ENCODE data around the gene NR0B1.

NR0B1 gene

DNA sequence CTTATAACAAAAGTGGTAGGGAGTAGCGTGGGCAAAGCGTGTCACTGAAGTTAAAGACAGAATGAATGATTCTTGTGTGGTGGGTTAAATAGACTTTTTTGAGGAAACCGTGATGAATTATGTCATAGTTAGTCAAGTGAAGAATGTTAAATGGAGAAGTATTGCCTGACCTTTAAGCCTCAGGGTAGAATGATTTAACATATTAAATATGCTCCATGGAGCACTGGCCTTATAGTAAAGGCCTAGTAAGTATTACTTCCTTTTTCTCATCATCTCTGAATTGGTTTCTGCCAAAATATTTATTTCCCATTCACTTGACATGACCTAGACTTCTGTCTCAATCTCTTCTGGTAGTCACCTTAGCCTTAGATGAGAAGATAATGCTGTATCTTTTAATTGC is 38.6 kb downstream of the NR0B1 start:
- Histone ChIP-seq H3K27me3 (ENCODE audit: control insufficient read depth, insufficient read depth, low read length) (no peaks in the 10 kb centered on the region), H3K9ac (ENCODE audit: low read depth, low read length) (no peak overlapping the region), H3K9me3 (ENCODE audit: control insufficient read depth, insufficient read depth, low read length) (no peaks in the 10 kb centered on the region), H3K27ac (ENCODE audit: low read depth, low read length) (no peak overlapping the region), H3K4me3 (ENCODE audit: low read depth, low read length) (no peak overlapping the region), H3K36me3 (ENCODE audit: control insufficient read depth, insufficient read depth, low read length) (no peaks in the 10 kb centered on the region), H3K4me1 (ENCODE audit: control insufficient read depth, insufficient read depth, low read length) (0 out of 2 replicates have a peak, but pooled peaks cover 4% of the 10 kb centered on the region)

DNA sequence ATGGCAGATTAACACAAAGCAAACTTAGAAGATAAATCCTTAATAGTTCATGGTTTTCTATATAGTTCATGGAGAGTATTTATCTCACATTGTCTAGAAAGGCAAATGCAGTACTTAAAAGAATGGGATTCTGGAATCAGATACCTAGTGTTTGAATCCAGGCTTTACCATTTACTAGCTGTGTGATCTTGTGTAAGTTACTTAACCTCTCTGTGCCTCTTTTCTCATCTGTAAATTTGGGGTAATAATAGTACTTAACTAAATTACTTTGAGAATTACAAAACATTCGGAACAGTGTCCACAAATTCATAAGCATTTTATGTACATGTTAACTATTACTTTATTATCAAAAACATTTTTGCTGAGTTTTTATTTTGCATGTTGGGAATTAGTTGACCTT is 46.4 kb downstream of the NR0B1 start:
- Histone ChIP-seq H3K9ac (ENCODE audit: low read depth, low read length) (no peak overlapping the region), H3K4me3 (ENCODE audit: low read depth, low read length) (no peak overlapping the region), H3K27me3 (ENCODE audit: control insufficient read depth, insufficient read depth, low read length) (no peaks in the 10 kb centered on the region), H3K27ac (ENCODE audit: low read depth, low read length) (no peak overlapping the region), H3K9me3 (ENCODE audit: control insufficient read depth, insufficient read depth, low read length) (no peaks in the 10 kb centered on the region), H3K4me1 (ENCODE audit: control insufficient read depth, insufficient read depth, low read length) (no peaks in the 10 kb centered on the region), H3K36me3 (ENCODE audit: control insufficient read depth, insufficient read depth, low read length) (no peaks in the 10 kb centered on the region)

DNA sequence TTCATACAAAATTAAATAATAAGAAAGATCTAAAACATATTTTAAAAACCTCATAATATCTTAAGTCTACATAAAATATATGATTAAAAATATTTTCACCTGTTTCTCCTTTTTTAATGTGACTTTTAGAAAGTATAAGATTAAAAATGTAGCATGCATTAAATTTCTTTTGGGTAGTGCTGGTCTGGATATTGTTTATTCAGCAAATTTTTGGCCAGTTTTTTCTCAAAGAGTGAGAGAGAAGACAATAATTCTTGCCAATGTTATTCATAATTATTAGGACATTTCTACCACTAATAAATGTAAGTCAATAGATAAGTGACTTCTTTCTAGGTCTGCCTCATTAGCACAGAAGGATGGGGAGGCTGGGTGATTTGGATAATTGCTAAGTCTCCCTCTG is 48.2 kb downstream of the NR0B1 start:
- no peaks in the 10 kb centered on the region for H3K27me3 ChIP-seq (ENCODE audit: control insufficient read depth, insufficient read depth, low read length)
- H3K9me3 ChIP-seq (ENCODE audit: control insufficient read depth, insufficient read depth, low read length) = peaks cover 11% of the 10 kb centered on the region
- no peaks in the 10 kb centered on the region for H3K36me3 ChIP-seq (ENCODE audit: control insufficient read depth, insufficient read depth, low read length)
- H3K27ac ChIP-seq (ENCODE audit: low read depth, low read length) = no peak overlapping the region
- no peak overlapping the region for H3K4me3 ChIP-seq (ENCODE audit: low read depth, low read length)
- no peaks in the 10 kb centered on the region for H3K4me1 ChIP-seq (ENCODE audit: control insufficient read depth, insufficient read depth, low read length)
- no peak overlapping the region for H3K9ac ChIP-seq (ENCODE audit: low read depth, low read length)

- Histone ChIP-seq H3K27me3 (ENCODE audit: control insufficient read depth, insufficient read depth, low read length) (no peaks in the 10 kb centered on the region), H3K9ac (ENCODE audit: low read depth, low read length) (no peak overlapping the region), H3K9me3 (ENCODE audit: control insufficient read depth, insufficient read depth, low read length) (peaks cover 16% of the 10 kb centered on the region), H3K27ac (ENCODE audit: low read depth, low read length) (no peak overlapping the region), H3K4me3 (ENCODE audit: low read depth, low read length) (no peak overlapping the region), H3K4me1 (ENCODE audit: control insufficient read depth, insufficient read depth, low read length) (no peaks in the 10 kb centered on the region), H3K36me3 (ENCODE audit: control insufficient read depth, insufficient read depth, low read length) (no peaks in the 10 kb centered on the region)
Observed at GRCh38 chrX:30259927-30260326, 49.3 kb downstream of the NR0B1 start.
